HepG2 (cell line): ENCODE measurements around the gene PSEN2. TPM values are rescaled to one million over a fixed set of nuclear protein-coding genes. Genes with fewer than 3 reads are reported as not detected.

Experiments
- ETV5 ChIP-seq: IDR thresholded peaks from 2 replicates; pipeline ENCODE4 v1.6.1; 2018; ENCODE audit warnings: missing biosample characterization, missing genetic modification reagents, inconsistent platforms, borderline replicate concordance
- MZF1 ChIP-seq: sonication (generic); formaldehyde crosslinking; IDR thresholded peaks from 2 replicates; pipeline ENCODE4 v1.8.1; 2023; ENCODE audit warnings: mild to moderate bottlenecking, missing genetic modification reagents, borderline replicate concordance
- PHF5A ChIP-seq: IDR thresholded peaks from one replicate; pipeline ENCODE4 v1.6.1; 2018; ENCODE audit warnings: low read depth, missing genetic modification reagents; ENCODE audit not compliant: unreplicated experiment
- RFX5 ChIP-seq: IDR thresholded peaks from 2 replicates; pipeline ENCODE4 v1.6.1; 2011; ENCODE audit warnings: low read depth, low read length, improper control_type of control experiment
- THAP11 ChIP-seq: IDR thresholded peaks from 2 replicates; pipeline ENCODE4 v1.6.1; 2016; ENCODE audit warnings: missing biosample characterization, missing genetic modification reagents
- TOPORS ChIP-seq: sonication (generic); formaldehyde crosslinking; IDR thresholded peaks from 2 replicates; pipeline ENCODE4 v1.8.0; 2023; ENCODE audit warnings: mild to moderate bottlenecking, missing genetic modification reagents
- ZNF160 ChIP-seq: sonication (generic); formaldehyde crosslinking; IDR thresholded peaks from 2 replicates; pipeline ENCODE4 v1.8.0; 2022; ENCODE audit warnings: mild to moderate bottlenecking, inconsistent platforms, missing genetic modification reagents
- ZNF264 ChIP-seq: sonication (generic); formaldehyde crosslinking; IDR thresholded peaks from 2 replicates; pipeline ENCODE4 v1.4.0; 2020; ENCODE audit warnings: missing genetic modification reagents
- ZNF460 ChIP-seq: sonication (generic); formaldehyde crosslinking; IDR thresholded peaks from 2 replicates; pipeline ENCODE4 v1.5.1; 2020; ENCODE audit warnings: missing genetic modification reagents, mild to moderate bottlenecking, borderline replicate concordance
- ZSCAN12 ChIP-seq: sonication (generic); formaldehyde crosslinking; IDR thresholded peaks from 2 replicates; pipeline ENCODE4 v1.9.0; 2021; ENCODE audit warnings: mild to moderate bottlenecking, missing genetic modification reagents
- ZSCAN20 ChIP-seq: sonication (generic); formaldehyde crosslinking; IDR thresholded peaks from 2 replicates; pipeline ENCODE4 v1.4.0; 2020; ENCODE audit warnings: missing genetic modification reagents, mild to moderate bottlenecking, borderline replicate concordance
- polyA plus RNA-seq, 8 experiments: library from polyadenylated mRNA; depleted of rRNA in 3 of 8; stranded (reverse) in 7 of 8; unstranded in 1 of 8; fragments of >200 nt; fragmentation: Illumina TruSeq in 4 of 8; extraction: Trizol in 4 of 8; gene quantifications; 2 replicates each; pipeline versions ENCODE4 v1.2.1 to v1.2.3, GENCODE V29; 2011 to 2016; ENCODE audit warnings: low read depth in 4 of 8, missing spikeins in 1 of 8, mixed read lengths in 1 of 8; ENCODE audit not compliant: insufficient read depth in 1 of 8
- total RNA-seq, 5 experiments: library from RNA; depleted of rRNA; stranded (reverse); fragments of >200 nt; fragmentation: Illumina TruSeq; extraction: Trizol; gene quantifications; 2 replicates each; pipeline ENCODE4 v1.2.3, GENCODE V29; 2016; ENCODE audit warnings: low read depth in 1 of 5
- TF ChIP-seq, protein P1 (sequence below): sonication (generic); formaldehyde crosslinking; IDR thresholded peaks from 2 replicates; pipeline ENCODE4 v1.4.0; 2020; ENCODE audit warnings: mild to moderate bottlenecking, missing genetic modification reagents
- TF ChIP-seq, protein P2 (sequence below): sonication (generic); formaldehyde crosslinking; IDR thresholded peaks from 2 replicates; pipeline ENCODE4 v1.4.0; 2020; ENCODE audit warnings: missing genetic modification reagents
- TF ChIP-seq, protein P3 (sequence below): sonication (generic); formaldehyde crosslinking; IDR thresholded peaks from 2 replicates; pipeline ENCODE4 v1.4.0; 2020; ENCODE audit warnings: mild to moderate bottlenecking, missing genetic modification reagents
- TF ChIP-seq, protein P4 (sequence below): IDR thresholded peaks from 2 replicates; pipeline ENCODE4 v1.6.1; 2016; ENCODE audit warnings: missing biosample characterization, missing genetic modification reagents, low read depth
- TF ChIP-seq, protein P5 (sequence below): sonication (generic); formaldehyde crosslinking; IDR thresholded peaks from 2 replicates; pipeline ENCODE4 v1.4.0; 2020; ENCODE audit warnings: missing genetic modification reagents, borderline replicate concordance
- TF ChIP-seq, protein P6 (sequence below): sonication (generic); formaldehyde crosslinking; IDR thresholded peaks from 2 replicates; pipeline ENCODE4 v1.4.0; 2020; ENCODE audit warnings: missing genetic modification reagents

PSEN2 gene
- total and polyA plus RNA-seq, 2 of the 13 experiments (the other 11 are each of a cell fraction or from before 2014, with no cell fraction given), result 5.9 to 13.1 TPM

DNA sequence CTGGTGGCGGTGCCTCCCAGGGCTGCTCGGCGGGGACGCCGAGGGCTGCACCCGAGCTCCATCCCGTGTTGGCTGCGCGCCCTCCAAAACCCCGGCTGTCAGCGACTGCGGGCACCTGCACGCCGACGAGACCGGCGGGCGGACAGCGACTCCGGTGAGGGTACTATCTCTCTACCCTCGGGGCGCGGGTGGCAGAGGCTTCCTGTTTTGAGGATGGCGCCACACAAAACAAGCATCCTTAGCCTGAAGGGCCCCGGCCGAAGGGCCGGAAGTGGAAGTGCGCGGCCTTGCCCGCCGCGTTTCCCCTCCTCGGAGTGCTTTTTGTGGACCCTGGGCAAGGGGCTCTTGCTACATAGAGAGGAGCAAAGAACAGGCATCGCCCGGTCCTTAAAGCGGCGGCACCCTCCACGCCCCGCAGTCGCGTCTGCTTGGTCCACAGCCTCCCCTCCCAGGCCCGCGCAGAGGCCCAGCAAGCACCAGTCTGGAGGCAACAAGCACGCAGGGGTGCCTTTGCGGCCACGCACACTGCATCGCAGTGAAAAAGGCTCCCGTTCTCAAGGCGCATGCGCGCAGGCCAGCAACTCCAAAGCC lies 69.1 kb downstream of the PSEN2 start (continued):
- TF ChIP-seq, protein P1, sequence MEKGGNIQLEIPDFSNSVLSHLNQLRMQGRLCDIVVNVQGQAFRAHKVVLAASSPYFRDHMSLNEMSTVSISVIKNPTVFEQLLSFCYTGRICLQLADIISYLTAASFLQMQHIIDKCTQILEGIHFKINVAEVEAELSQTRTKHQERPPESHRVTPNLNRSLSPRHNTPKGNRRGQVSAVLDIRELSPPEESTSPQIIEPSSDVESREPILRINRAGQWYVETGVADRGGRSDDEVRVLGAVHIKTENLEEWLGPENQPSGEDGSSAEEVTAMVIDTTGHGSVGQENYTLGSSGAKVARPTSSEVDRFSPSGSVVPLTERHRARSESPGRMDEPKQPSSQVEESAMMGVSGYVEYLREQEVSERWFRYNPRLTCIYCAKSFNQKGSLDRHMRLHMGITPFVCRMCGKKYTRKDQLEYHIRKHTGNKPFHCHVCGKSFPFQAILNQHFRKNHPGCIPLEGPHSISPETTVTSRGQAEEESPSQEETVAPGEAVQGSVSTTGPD (CRISPR knock-in tag), result peak; percentile 72
- TF ChIP-seq MZF1 (CRISPR knock-in tag) (no peak), RFX5 (no peak), ZNF460 (CRISPR knock-in tag) (no peak), ZNF264 (CRISPR knock-in tag) (peak; percentile 53; the same call in 1 of the 2 replicates), PHF5A (peak; percentile 59), ZNF160 (CRISPR knock-in tag) (peak; percentile 51; the same call in 1 of the 2 replicates), ETV5 (peak; percentile 74; the same call in 1 of the 2 replicates), THAP11 (peak; percentile 85), ZSCAN12 (CRISPR knock-in tag) (peak; percentile 35; the same call in 1 of the 2 replicates), ZSCAN20 (CRISPR knock-in tag) (no peak), TOPORS (CRISPR knock-in tag) (0 out of 2 replicates have a peak, but pooled peaks have one; percentile 9)
- TF ChIP-seq, protein P2, sequence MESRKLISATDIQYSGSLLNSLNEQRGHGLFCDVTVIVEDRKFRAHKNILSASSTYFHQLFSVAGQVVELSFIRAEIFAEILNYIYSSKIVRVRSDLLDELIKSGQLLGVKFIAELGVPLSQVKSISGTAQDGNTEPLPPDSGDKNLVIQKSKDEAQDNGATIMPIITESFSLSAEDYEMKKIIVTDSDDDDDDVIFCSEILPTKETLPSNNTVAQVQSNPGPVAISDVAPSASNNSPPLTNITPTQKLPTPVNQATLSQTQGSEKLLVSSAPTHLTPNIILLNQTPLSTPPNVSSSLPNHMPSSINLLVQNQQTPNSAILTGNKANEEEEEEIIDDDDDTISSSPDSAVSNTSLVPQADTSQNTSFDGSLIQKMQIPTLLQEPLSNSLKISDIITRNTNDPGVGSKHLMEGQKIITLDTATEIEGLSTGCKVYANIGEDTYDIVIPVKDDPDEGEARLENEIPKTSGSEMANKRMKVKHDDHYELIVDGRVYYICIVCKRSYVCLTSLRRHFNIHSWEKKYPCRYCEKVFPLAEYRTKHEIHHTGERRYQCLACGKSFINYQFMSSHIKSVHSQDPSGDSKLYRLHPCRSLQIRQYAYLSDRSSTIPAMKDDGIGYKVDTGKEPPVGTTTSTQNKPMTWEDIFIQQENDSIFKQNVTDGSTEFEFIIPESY (CRISPR knock-in tag), result no peak
- TF ChIP-seq, protein P3, sequence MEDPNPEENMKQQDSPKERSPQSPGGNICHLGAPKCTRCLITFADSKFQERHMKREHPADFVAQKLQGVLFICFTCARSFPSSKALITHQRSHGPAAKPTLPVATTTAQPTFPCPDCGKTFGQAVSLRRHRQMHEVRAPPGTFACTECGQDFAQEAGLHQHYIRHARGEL, result peak; percentile 91; the same call in 1 of the 2 replicates
- TF ChIP-seq, protein P4, sequence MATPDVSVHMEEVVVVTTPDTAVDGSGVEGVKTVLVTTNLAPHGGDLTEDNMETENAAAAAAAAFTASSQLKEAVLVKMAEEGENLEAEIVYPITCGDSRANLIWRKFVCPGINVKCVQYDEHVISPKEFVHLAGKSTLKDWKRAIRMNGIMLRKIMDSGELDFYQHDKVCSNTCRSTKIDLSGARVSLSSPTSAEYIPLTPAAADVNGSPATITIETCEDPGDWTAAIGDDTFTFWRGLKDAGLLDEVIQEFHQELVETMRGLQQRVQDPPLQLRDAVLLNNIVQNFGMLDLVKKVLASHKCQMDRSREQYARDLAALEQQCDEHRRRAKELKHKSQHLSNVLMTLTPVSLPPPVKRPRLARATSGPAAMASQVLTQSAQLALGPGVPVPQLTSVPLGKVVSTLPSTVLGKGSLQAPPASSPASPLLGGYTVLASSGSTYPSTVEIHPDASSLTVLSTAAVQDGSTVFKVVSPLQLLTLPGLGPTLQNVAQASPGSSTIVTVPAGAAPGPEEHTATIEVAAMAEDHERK (CRISPR knock-in tag), result no peak; the same call in 1 of the 2 replicates
- TF ChIP-seq, protein P5, sequence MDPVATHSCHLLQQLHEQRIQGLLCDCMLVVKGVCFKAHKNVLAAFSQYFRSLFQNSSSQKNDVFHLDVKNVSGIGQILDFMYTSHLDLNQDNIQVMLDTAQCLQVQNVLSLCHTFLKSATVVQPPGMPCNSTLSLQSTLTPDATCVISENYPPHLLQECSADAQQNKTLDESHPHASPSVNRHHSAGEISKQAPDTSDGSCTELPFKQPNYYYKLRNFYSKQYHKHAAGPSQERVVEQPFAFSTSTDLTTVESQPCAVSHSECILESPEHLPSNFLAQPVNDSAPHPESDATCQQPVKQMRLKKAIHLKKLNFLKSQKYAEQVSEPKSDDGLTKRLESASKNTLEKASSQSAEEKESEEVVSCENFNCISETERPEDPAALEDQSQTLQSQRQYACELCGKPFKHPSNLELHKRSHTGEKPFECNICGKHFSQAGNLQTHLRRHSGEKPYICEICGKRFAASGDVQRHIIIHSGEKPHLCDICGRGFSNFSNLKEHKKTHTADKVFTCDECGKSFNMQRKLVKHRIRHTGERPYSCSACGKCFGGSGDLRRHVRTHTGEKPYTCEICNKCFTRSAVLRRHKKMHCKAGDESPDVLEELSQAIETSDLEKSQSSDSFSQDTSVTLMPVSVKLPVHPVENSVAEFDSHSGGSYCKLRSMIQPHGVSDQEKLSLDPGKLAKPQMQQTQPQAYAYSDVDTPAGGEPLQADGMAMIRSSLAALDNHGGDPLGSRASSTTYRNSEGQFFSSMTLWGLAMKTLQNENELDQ (CRISPR knock-in tag), result no peak
- TF ChIP-seq, protein P6, sequence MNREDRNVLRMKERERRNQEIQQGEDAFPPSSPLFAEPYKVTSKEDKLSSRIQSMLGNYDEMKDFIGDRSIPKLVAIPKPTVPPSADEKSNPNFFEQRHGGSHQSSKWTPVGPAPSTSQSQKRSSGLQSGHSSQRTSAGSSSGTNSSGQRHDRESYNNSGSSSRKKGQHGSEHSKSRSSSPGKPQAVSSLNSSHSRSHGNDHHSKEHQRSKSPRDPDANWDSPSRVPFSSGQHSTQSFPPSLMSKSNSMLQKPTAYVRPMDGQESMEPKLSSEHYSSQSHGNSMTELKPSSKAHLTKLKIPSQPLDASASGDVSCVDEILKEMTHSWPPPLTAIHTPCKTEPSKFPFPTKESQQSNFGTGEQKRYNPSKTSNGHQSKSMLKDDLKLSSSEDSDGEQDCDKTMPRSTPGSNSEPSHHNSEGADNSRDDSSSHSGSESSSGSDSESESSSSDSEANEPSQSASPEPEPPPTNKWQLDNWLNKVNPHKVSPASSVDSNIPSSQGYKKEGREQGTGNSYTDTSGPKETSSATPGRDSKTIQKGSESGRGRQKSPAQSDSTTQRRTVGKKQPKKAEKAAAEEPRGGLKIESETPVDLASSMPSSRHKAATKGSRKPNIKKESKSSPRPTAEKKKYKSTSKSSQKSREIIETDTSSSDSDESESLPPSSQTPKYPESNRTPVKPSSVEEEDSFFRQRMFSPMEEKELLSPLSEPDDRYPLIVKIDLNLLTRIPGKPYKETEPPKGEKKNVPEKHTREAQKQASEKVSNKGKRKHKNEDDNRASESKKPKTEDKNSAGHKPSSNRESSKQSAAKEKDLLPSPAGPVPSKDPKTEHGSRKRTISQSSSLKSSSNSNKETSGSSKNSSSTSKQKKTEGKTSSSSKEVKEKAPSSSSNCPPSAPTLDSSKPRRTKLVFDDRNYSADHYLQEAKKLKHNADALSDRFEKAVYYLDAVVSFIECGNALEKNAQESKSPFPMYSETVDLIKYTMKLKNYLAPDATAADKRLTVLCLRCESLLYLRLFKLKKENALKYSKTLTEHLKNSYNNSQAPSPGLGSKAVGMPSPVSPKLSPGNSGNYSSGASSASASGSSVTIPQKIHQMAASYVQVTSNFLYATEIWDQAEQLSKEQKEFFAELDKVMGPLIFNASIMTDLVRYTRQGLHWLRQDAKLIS (CRISPR knock-in tag), result no peak
